T-cell (primary cell): ENCODE measurements around the gene PCDHB10. TPM values are rescaled to one million over a fixed set of nuclear protein-coding genes. Genes with fewer than 3 reads are reported as not detected.
"Not testable (repeated sequence)": the region's sequence is repeated elsewhere in the genome, so short reads cannot be mapped to it uniquely, and the experiment has no call there.

ENCODE experiments used
- ATAC-seq, 4 experiments: fragments of 200-7000 bp in 3 of 4; fragments of 150-1000 bp in 1 of 4; cut with Tn5 transposase; replicated peaks in 1 of 4; 1 replicate in 3 of 4; 2 replicates in 1 of 4; pipeline ENCODE4 v1.10.0; 2021; ENCODE audit warnings: moderate library complexity in 3 of 4, mild to moderate bottlenecking in 2 of 4, moderate number of reproducible peaks in 1 of 4
- CTCF ChIA-PET, 2 donors: fragments of 300-600 bp; sonication (Branson Sonifier 250); formaldehyde crosslinking; loops; one replicate each; lab custom pipeline; 2022; ENCODE audit warnings: antibody characterized with exemption in 2 of 2; lab: Charles Lee
- POLR2A ChIA-PET, 2 donors: fragments of 300-600 bp; sonication (Branson Sonifier 250); formaldehyde crosslinking; loops; one replicate each; lab custom pipeline; 2022; ENCODE audit warnings: antibody characterized with exemption in 2 of 2; lab: Charles Lee
- DNase-seq, 35 experiments: peaks; one replicate each; pipeline versions ENCODE4 v3.0.0 to v3.0.0-alpha.2; 2013 to 2023
- H3K27ac ChIP-seq: one replicate; pipeline ENCODE4 v1.5.1; 2013; ENCODE audit warnings: low read length
- H3K27me3 ChIP-seq, 2 experiments: replicated peaks in 1 of 2; 1 replicate in 1 of 2; 2 replicates in 1 of 2; pipeline versions ENCODE4 v1.6.1 to v1.7.0; 2013; ENCODE audit warnings: low read length in 1 of 2, mixed read lengths in 1 of 2; ENCODE audit not compliant: control insufficient read depth in 2 of 2, insufficient read depth in 2 of 2; ENCODE audit errors: extremely low read depth in 1 of 2
- H3K36me3 ChIP-seq, 2 donors: 1 replicate in 1 of 2; 2 replicates in 1 of 2; pipeline versions ENCODE4 v1.6.1 to v1.7.0; 2013; ENCODE audit warnings: low read length in 1 of 2; ENCODE audit not compliant: control insufficient read depth in 2 of 2, insufficient read depth in 1 of 2; ENCODE audit errors: extremely low read depth in 1 of 2
- H3K4me1 ChIP-seq, 2 experiments: 1 replicate in 1 of 2; 2 replicates in 1 of 2; pipeline versions ENCODE4 v1.6.1 to v1.7.0; 2013; ENCODE audit warnings: low read length in 2 of 2, mixed read lengths in 1 of 2; ENCODE audit not compliant: insufficient read depth in 2 of 2, control insufficient read depth in 1 of 2; ENCODE audit errors: extremely low read depth in 1 of 2
- H3K4me3 ChIP-seq, 2 donors: 1 replicate in 1 of 2; 2 replicates in 1 of 2; pipeline versions ENCODE4 v1.5.1 to v1.7.0; 2013; ENCODE audit warnings: mild to moderate bottlenecking in 2 of 2, low read length in 1 of 2, moderate library complexity in 1 of 2; ENCODE audit not compliant: control insufficient read depth in 1 of 2; ENCODE audit errors: extremely low read depth in 1 of 2
- H3K9me3 ChIP-seq: 2 replicates; pipeline ENCODE4 v1.7.0; 2013
- H3K27ac Mint-ChIP-seq, 2 donors: one replicate each; pipeline ENCODE4 v1.8.0; 2020 to 2021; ENCODE audit warnings: mild to moderate bottlenecking in 2 of 2, mixed read lengths in 2 of 2
- H3K27me3 Mint-ChIP-seq, 2 donors: one replicate each; pipeline ENCODE4 v1.8.0; 2021 to 2022; ENCODE audit warnings: mixed read lengths in 2 of 2
- H3K36me3 Mint-ChIP-seq: one replicate; pipeline ENCODE4 v1.8.0; 2021; ENCODE audit warnings: mixed read lengths
- H3K4me1 Mint-ChIP-seq, 3 donors: one replicate each; pipeline ENCODE4 v1.8.0; 2020 to 2022; ENCODE audit warnings: mixed read lengths in 3 of 3, mild to moderate bottlenecking in 1 of 3
- H3K4me3 Mint-ChIP-seq, 3 donors: one replicate each; pipeline ENCODE4 v1.8.0; 2020 to 2022; ENCODE audit warnings: mild to moderate bottlenecking in 3 of 3, mixed read lengths in 3 of 3, moderate library complexity in 3 of 3
- H3K9me3 Mint-ChIP-seq, 3 donors: one replicate each; pipeline ENCODE4 v1.8.0; 2020 to 2022; ENCODE audit warnings: mixed read lengths in 3 of 3
- WGBS: methylation state at CpG from one replicate; pipeline ENCODE4 v1.1.5; 2013; ENCODE audit warnings: missing lambda C conversion rate; ENCODE audit not compliant: insufficient coverage; 5-methylcytosine and 5-hydroxymethylcytosine counted together
- total RNA-seq, 35 experiments: library from RNA in 6 of 35; stranded (reverse) in 6 of 35; fragments of 120-200 nt in 1 of 35; gene quantifications; one replicate each; pipeline versions ENCODE4 v1.2.1 to v1.2.4 and lab custom pipeline; 2013 to 2026

PCDHB10 gene
- total RNA-seq, 5 donors from 2014 or later (not counting 1 experiment from before 2014, with no cell fraction given): not detected

DNA sequence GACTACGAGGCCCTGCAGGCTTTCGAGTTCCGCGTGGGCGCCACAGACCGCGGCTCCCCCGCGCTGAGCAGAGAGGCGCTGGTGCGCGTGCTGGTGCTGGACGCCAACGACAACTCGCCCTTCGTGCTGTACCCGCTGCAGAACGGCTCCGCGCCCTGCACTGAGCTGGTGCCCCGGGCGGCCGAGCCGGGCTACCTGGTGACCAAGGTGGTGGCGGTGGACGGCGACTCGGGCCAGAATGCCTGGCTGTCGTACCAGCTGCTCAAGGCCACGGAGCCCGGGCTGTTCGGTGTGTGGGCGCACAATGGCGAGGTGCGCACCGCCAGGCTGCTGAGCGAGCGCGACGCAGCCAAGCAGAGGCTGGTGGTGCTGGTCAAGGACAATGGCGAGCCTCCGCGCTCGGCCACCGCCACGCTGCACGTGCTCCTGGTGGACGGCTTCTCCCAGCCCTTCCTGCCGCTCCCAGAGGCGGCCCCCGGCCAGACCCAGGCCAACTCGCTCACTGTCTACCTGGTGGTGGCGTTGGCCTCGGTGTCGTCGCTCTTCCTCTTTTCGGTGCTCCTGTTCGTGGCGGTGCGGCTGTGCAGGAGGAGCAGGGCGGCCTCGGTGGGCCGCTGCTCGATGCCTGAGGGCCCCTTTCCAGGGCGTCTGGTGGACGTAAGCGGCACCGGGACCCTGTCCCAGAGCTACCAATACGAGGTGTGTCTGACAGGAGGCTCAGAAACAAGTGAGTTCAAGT lies 7.9 kb upstream of the PCDHB10 start:
- H3K9me3 ChIP-seq, H3K27ac ChIP-seq, DNase-seq, ATAC-seq, H3K36me3 ChIP-seq, H3K4me1 ChIP-seq, H3K4me3 ChIP-seq, H3K36me3 Mint-ChIP-seq, H3K4me3 Mint-ChIP-seq, POLR2A ChIA-PET, H3K27ac Mint-ChIP-seq, CTCF ChIA-PET: not testable (repeated sequence)
- peaks cover 5 to 27% of the 10 kb centered on the region in 2 experiments for H3K27me3 ChIP-seq
- H3K4me1 Mint-ChIP-seq: peaks cover 4 to 14% (median 7%) of the 10 kb centered on the region in 3 donors
- peaks cover 56 to 62% of the 10 kb centered on the region in 2 donors for H3K27me3 Mint-ChIP-seq
- H3K9me3 Mint-ChIP-seq: peaks cover 10 to 19% (median 16%) of the 10 kb centered on the region in 3 donors
- WGBS: 39% methylated on average over 21 of the region's 69 CpGs

DNA sequence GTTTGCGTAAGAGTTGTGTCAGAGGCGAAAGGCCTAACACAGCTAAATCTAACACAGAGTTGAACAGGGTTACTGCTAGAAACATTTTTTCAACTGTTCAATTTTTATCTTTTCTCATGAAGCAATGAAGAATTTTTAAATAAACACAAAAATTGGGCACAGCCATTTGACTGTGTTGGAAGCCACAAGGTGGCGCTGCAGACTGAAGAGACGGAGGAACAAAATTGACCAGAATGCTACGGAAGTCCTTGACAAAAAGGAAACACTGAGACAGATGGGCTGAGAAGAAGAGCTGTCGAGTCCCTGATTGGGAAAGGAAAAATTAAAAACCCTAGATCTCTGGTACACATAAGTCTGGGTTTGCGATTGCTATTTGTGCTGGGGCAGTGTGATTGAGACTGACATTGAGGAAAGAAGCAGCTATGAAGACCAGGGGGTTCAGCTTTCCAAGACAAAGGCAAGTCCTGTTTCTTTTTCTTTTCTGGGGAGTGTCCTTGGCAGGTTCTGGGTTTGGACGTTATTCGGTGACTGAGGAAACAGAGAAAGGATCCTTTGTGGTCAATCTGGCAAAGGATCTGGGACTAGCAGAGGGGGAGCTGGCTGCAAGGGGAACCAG lies 5.1 kb upstream of the PCDHB10 start, which contains the start of gene PCDHB9:
Gene PCDHB9, plus strand, starts transcription at position 265 of the 616 bp plus-strand sequence. Its CDS starts 158 bp downstream, at position 423.
- Histone ChIP-seq H3K4me1 (no peaks in the 10 kb centered on the region), H3K9me3 (no peaks in the 10 kb centered on the region), H3K4me3 (no peak within 1 kb of the TSS), H3K27me3 (peaks cover 8 to 26% of the 10 kb centered on the region in 2 experiments), H3K36me3 (no peaks in the 10 kb centered on the region), H3K27ac (no peak within 1 kb of the TSS)
- Mint-ChIP-seq H3K4me1 (peaks cover 4 to 14% (median 7%) of the 10 kb centered on the region in 3 donors), H3K9me3 (peaks cover 16 to 21% (median 18%) of the 10 kb centered on the region in 3 donors), H3K4me3 (peak within 1 kb of the TSS; percentile 13 to 46 (median 42)), H3K27ac (no peak within 1 kb of the TSS), H3K27me3 (peaks cover 65 to 72% of the 10 kb centered on the region in 2 donors), H3K36me3 (peaks cover 4% of the 10 kb centered on the region)
- ChIA-PET POLR2A (no interaction called here), CTCF (interaction anchor here (1.0 to 1.3 kb wide), 2 partner anchors 10 to 377 kb away, joined by 3 to 6 read pairs; no protein-coding TSS in a partner anchor)
- no peak for ATAC-seq
- peak in 14 of 35 experiments; percentile 5 to 45 (median 19) for DNase-seq
- WGBS: 9% methylated on average over 6 of the region's 9 CpGs

DNA sequence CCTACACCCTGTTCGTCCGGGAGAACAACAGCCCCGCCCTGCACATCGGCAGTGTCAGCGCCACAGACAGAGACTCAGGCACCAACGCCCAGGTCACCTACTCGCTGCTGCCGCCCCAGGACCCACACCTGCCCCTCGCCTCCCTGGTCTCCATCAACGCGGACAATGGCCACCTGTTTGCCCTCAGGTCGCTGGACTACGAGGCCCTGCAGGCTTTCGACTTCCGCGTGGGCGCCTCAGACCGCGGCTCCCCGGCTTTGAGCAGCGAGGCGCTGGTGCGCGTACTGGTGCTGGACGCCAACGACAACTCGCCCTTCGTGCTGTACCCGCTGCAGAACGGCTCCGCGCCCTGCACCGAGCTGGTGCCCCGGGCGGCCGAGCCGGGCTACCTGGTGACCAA lies 3.5 kb upstream of the PCDHB10 start:
- peaks cover 57 to 71% of the 10 kb centered on the region in 2 donors for H3K27me3 Mint-ChIP-seq
- H3K4me3 Mint-ChIP-seq, ATAC-seq, H3K27ac ChIP-seq, CTCF ChIA-PET, H3K27ac Mint-ChIP-seq, H3K36me3 ChIP-seq, H3K9me3 ChIP-seq, H3K4me3 ChIP-seq, H3K4me1 ChIP-seq, POLR2A ChIA-PET, DNase-seq, H3K36me3 Mint-ChIP-seq: not testable (repeated sequence)
- peaks cover 18 to 22% (median 21%) of the 10 kb centered on the region in 3 donors for H3K9me3 Mint-ChIP-seq
- peaks cover 5 to 24% of the 10 kb centered on the region in 2 experiments for H3K27me3 ChIP-seq
- 41% methylated on average over 3 of the region's 37 CpGs for WGBS
- H3K4me1 Mint-ChIP-seq: peaks cover 4 to 14% (median 8%) of the 10 kb centered on the region in 3 donors

DNA sequence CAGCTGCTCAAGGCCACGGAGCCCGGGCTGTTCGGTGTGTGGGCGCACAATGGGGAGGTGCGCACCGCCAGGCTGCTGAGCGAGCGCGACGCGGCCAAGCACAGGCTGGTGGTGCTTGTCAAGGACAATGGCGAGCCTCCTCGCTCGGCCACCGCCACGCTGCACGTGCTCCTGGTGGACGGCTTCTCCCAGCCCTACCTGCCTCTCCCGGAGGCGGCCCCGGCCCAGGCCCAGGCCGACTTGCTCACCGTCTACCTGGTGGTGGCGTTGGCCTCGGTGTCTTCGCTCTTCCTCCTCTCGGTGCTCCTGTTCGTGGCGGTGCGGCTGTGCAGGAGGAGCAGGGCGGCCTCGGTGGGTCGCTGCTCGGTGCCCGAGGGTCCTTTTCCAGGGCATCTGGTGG lies 3.0 kb upstream of the PCDHB10 start:
- ATAC-seq, H3K36me3 ChIP-seq, H3K4me3 Mint-ChIP-seq, POLR2A ChIA-PET, CTCF ChIA-PET, DNase-seq, H3K4me1 ChIP-seq, H3K27ac Mint-ChIP-seq, H3K9me3 ChIP-seq, H3K27ac ChIP-seq, H3K36me3 Mint-ChIP-seq, H3K4me3 ChIP-seq: not testable (repeated sequence)
- WGBS: 67% methylated on average over 6 of the region's 35 CpGs
- H3K4me1 Mint-ChIP-seq: peaks cover 4 to 14% (median 8%) of the 10 kb centered on the region in 3 donors
- H3K27me3 Mint-ChIP-seq: peaks cover 57 to 70% of the 10 kb centered on the region in 2 donors
- H3K9me3 Mint-ChIP-seq: peaks cover 18 to 22% (median 21%) of the 10 kb centered on the region in 3 donors
- peaks cover 5 to 24% of the 10 kb centered on the region in 2 experiments for H3K27me3 ChIP-seq

DNA sequence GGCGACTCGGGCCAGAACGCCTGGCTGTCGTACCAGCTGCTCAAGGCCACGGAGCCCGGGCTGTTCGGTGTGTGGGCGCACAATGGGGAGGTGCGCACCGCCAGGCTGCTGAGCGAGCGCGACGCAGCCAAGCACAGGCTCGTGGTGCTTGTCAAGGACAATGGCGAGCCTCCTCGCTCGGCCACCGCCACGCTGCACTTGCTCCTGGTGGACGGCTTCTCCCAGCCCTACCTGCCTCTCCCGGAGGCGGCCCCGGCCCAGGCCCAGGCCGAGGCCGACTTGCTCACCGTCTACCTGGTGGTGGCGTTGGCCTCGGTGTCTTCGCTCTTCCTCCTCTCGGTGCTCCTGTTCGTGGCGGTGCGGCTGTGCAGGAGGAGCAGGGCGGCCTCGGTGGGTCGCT lies 2.2 kb downstream of the PCDHB10 start:
- H3K27me3 ChIP-seq: peaks cover 2 to 14% of the 10 kb centered on the region in 2 experiments
- H3K27ac ChIP-seq, H3K4me3 ChIP-seq, H3K4me1 Mint-ChIP-seq, CTCF ChIA-PET, DNase-seq, H3K36me3 ChIP-seq, H3K27ac Mint-ChIP-seq, H3K36me3 Mint-ChIP-seq, POLR2A ChIA-PET, H3K4me3 Mint-ChIP-seq, H3K4me1 ChIP-seq, H3K9me3 ChIP-seq, ATAC-seq: not testable (repeated sequence)
- WGBS: no CpG with 5 or more reads among the region's 37 CpGs
- H3K9me3 Mint-ChIP-seq: peaks cover 17 to 49% (median 28%) of the 10 kb centered on the region in 3 donors
- H3K27me3 Mint-ChIP-seq: peaks cover 43 to 56% of the 10 kb centered on the region in 2 donors

DNA sequence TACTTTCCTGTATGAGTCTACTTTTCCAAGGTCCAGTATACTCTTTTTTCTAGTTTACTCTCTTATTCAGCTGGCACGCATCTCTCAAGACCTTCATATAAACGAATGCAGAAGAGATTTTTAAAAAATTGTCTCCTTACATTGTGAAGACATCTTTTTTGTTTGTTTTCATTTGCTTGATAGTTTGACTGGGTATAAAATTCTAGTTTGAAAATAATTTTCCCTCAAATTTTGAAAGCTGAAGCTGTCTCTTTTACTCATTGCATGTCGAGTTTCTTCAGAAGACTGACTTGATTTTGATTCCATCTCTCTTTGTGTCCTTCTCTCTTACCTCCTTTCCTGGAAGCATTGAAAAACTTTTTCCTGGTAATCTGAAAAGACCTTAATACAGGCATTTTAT lies 4.2 kb downstream of the PCDHB10 start:
- Histone ChIP-seq H3K27me3 (peaks cover 0 to 10% of the 10 kb centered on the region in 2 experiments), H3K27ac (no peak overlapping the region), H3K4me3 (no peak overlapping the region), H3K9me3 (peaks cover 5% of the 10 kb centered on the region), H3K36me3 (no peaks in the 10 kb centered on the region), H3K4me1 (peaks cover 0 to 2% of the 10 kb centered on the region in 2 experiments)
- Mint-ChIP-seq H3K4me1 (peaks cover 0 to 3% (median 0%) of the 10 kb centered on the region in 3 donors), H3K27ac (no peak overlapping the region), H3K9me3 (peaks cover 17 to 57% (median 35%) of the 10 kb centered on the region in 3 donors), H3K4me3 (no peak overlapping the region), H3K27me3 (peaks cover 46 to 60% of the 10 kb centered on the region in 2 donors), H3K36me3 (no peaks in the 10 kb centered on the region)
- no peak for DNase-seq
- WGBS: no CpG with 5 or more reads among the region's 3 CpGs
- CTCF ChIA-PET: interaction anchor here (0.7 to 1.2 kb wide), 2 partner anchors 10 to 367 kb away, joined by 3 to 5 read pairs; partner anchors contain the start of gene PCDHB9 (in 1 of the 2)
- ATAC-seq: no peak
- POLR2A ChIA-PET: interaction anchor here in 1 of 2 donors (0.6 kb wide), 1 partner anchor 435 kb away, joined by 3 read pairs; no protein-coding TSS in a partner anchor
